Prostate gland (tissue), 2 donors: Measurements from ENCODE around the gene THAP11.

ENCODE experiments used
- CTCF ChIP-seq, 4 experiments: fragments of 200-600 bp in 2 of 4; fragments of 450-650 bp in 2 of 4; sonication (generic) in 2 of 4; IDR thresholded peaks; 1 replicate in 3 of 4; 2 replicates in 1 of 4; pipeline ENCODE4 v1.5.1; 2016 to 2019; ENCODE audit warnings: antibody characterized with exemption in 4 of 4, mild to moderate bottlenecking in 2 of 4, moderate library complexity in 2 of 4
- POLR2A ChIP-seq: fragments of 450-650 bp; IDR thresholded peaks from one replicate; pipeline ENCODE4 v1.6.1; 2016; ENCODE audit warnings: antibody characterized with exemption, mild to moderate bottlenecking
- POLR2AphosphoS5 ChIP-seq: sonication (generic); formaldehyde crosslinking; IDR thresholded peaks from one replicate; pipeline ENCODE4 v1.6.1; 2017; ENCODE audit warnings: antibody characterized with exemption

GRCh38 chr16:67857547-67858233 lies 15.6 kb downstream of the THAP11 start:
- no peak for TF ChIP-seq CTCF (IDR thresholded peaks at IDR 0.05)
- no peak for TF ChIP-seq POLR2AphosphoS5
- no peak for TF ChIP-seq POLR2A
